Brain microvascular endothelial cell (primary cell): Measurements from ENCODE around the gene PDIA4.
"Not testable (repeated sequence)": the region's sequence is repeated elsewhere in the genome, so short reads cannot be mapped to it uniquely, and the experiment has no call there.

Experiments used
- DNase-seq: peaks from one replicate; pipeline ENCODE4 v3.0.0-alpha.2; 2020
- H3K27ac ChIP-seq: fragments of 250-450 bp; sonication (Bioruptor Pico); 2 replicates; pipeline ENCODE4 v1.5.1; 2020; ENCODE audit warnings: mild to moderate bottlenecking, moderate library complexity
- H3K27me3 ChIP-seq: fragments of 250-450 bp; sonication (Bioruptor Pico); replicated peaks from 2 replicates; pipeline ENCODE4 v1.5.1; 2020; ENCODE audit warnings: mild to moderate bottlenecking
- H3K36me3 ChIP-seq: fragments of 250-450 bp; sonication (Bioruptor Pico); replicated peaks from 2 replicates; pipeline ENCODE4 v1.5.1; 2020; ENCODE audit warnings: mild to moderate bottlenecking
- H3K4me3 ChIP-seq: 2 replicates; pipeline ENCODE4 v1.5.1; 2011; ENCODE audit warnings: low read depth, mild to moderate bottlenecking, control low read depth, low read length, moderate library complexity
- CTCF ChIP-seq: IDR thresholded peaks from 2 replicates; pipeline ENCODE4 v1.5.1; 2011; ENCODE audit warnings: low read depth, mild to moderate bottlenecking, moderate library complexity, low read length, control low read depth, inconsistent platforms; ENCODE audit errors: missing control alignments
- in situ Hi-C: cut with HindIII; loops from 2 replicates; pipeline ENCODE4 v1.10.0; 2017; ENCODE audit warnings: low sequenced_read_pairs, low pct_ligation_motif_present

Gene PDIA4

GRCh38 chr7:148979072-148979471, 49.2 kb downstream of the PDIA4 start:
- in situ Hi-C loops, H3K4me3 ChIP-seq, H3K27ac ChIP-seq, H3K36me3 ChIP-seq, H3K27me3 ChIP-seq, DNase-seq: not testable (repeated sequence)
- peak; percentile 2 for TF ChIP-seq CTCF

- Histone ChIP-seq H3K27me3 (no peaks in the 10 kb centered on the region), H3K36me3 (no peaks in the 10 kb centered on the region), H3K27ac (no peak overlapping the region), H3K4me3 (no peak overlapping the region)
- TF ChIP-seq CTCF: no peak
- no peak for DNase-seq
- in situ Hi-C loops: no loop called here
These were observed 50.2 kb downstream of the PDIA4 start for GRCh38 chr7:148978091-148978490.

GRCh38 chr7:148975896-148976295, 52.4 kb downstream of the PDIA4 start:
- TF ChIP-seq CTCF: no peak
- in situ Hi-C loops: no loop called here
- H3K36me3 ChIP-seq: no peaks in the 10 kb centered on the region
- H3K4me3 ChIP-seq: no peak overlapping the region
- no peaks in the 10 kb centered on the region for H3K27me3 ChIP-seq
- H3K27ac ChIP-seq: no peak overlapping the region
- no peak for DNase-seq

GRCh38 chr7:148973256-148973655, 55.0 kb downstream of the PDIA4 start:
- Histone ChIP-seq H3K27me3 (no peaks in the 10 kb centered on the region), H3K36me3 (no peaks in the 10 kb centered on the region), H3K27ac (no peak overlapping the region), H3K4me3 (no peak overlapping the region)
- no peak for DNase-seq
- TF ChIP-seq CTCF: no peak
- in situ Hi-C loops: no loop called here

- H3K27me3 ChIP-seq: no peaks in the 10 kb centered on the region
- H3K36me3 ChIP-seq: no peaks in the 10 kb centered on the region
- no peak overlapping the region for H3K4me3 ChIP-seq
- no peak overlapping the region for H3K27ac ChIP-seq
- TF ChIP-seq CTCF: no peak
- DNase-seq: no peak
- in situ Hi-C loops: no loop called here
These were observed 55.9 kb downstream of the PDIA4 start for GRCh38 chr7:148972375-148972774.

- H3K27ac ChIP-seq: no peak overlapping the region
- no peaks in the 10 kb centered on the region for H3K27me3 ChIP-seq
- H3K4me3 ChIP-seq: no peak overlapping the region
- no peak for TF ChIP-seq CTCF
- H3K36me3 ChIP-seq: no peaks in the 10 kb centered on the region
- DNase-seq: no peak
- in situ Hi-C loops: no loop called here
These were observed 60.7 kb downstream of the PDIA4 start for GRCh38 chr7:148967602-148968001.
